GM21723 (cell line): Measurements from ENCODE around the gene INSM1.
"Not testable (repeated sequence)": the region's sequence is repeated elsewhere in the genome, so short reads cannot be mapped to it uniquely, and the experiment has no call there.

Experiments used
- ATAC-seq: cut with Tn5 transposase; IDR thresholded peaks from one replicate; pipeline ENCODE4 v1.9.1; 2021; ENCODE audit warnings: mild to moderate bottlenecking, moderate library complexity; ENCODE audit not compliant: unreplicated experiment

The INSM1 gene

GRCh38 chr20:20367575-20368417 is at the start of gene INSM1:
Gene INSM1 (plus strand): TSS chr20:20368104. CDS start chr20:20368268, 164 bp downstream.
- peak; percentile 25 for ATAC-seq

- no peak for ATAC-seq
Measured at GRCh38 chr20:20318365-20319161, 49.3 kb upstream of the INSM1 start.

GRCh38 chr20:20321134-20321533 is 46.8 kb upstream of the INSM1 start:
- ATAC-seq = no peak

- ATAC-seq = no peak
Measured at GRCh38 chr20:20321917-20322316, 46.0 kb upstream of the INSM1 start.

DNA sequence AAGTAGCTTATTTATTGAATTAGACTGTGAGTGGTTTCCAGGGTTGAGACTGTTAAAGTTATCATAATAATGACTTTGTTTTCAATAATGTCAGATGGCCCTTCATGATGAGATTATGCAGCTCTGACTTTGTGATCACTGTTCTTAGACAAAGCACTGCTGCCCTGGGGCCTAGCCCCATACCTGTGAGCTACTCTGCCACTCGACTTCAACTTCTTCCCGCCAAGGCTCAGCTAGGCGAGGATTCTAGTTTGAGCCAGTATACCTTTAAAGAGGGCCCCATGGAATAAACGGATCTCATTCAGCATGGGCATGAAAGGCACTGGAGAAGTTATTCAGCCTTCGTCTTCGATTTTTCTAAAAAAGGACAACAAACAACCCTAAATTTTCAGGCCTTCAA is 45.0 kb upstream of the INSM1 start:
- ATAC-seq = no peak

GRCh38 chr20:20327746-20328145 is 40.2 kb upstream of the INSM1 start:
- ATAC-seq = no peak

DNA sequence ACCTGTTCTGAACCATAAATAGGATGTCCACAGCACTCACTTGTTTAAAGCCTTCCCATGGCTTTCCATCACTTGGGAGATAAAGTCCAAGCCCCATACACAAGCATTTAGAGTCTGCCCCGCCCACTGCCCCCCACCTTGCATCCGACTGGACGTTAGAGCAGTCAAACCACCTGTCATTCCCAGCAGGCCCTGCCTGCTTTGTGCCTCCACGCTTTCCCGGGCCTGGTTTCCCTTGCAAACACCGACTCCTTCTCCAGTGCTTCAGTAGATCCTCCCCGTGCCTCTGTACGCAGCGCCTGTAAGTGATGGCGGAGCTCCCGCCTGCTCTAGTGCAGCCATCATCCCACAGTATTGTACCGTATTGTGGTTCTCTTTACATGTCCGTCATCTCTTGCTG is 38.3 kb upstream of the INSM1 start:
- no peak for ATAC-seq

DNA sequence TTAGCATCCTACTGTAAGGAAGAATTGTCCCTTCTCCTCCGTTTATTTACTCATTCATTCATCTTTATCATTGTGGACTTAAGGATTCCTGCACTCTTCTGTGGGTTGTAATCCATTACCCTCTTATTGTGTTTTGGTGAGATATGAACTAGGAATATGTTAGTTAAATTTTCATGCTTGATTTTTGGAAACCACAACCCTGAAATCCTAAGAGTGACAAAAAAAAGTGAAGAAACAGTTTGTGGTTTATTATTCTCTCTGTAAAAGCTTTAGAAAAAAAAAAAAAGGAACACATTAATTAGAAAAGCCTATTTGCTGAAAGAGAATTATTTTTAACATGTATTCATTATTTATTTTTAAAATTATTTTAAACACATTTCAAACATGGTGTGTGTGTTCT is 36.7 kb upstream of the INSM1 start:
- no peak for ATAC-seq

DNA sequence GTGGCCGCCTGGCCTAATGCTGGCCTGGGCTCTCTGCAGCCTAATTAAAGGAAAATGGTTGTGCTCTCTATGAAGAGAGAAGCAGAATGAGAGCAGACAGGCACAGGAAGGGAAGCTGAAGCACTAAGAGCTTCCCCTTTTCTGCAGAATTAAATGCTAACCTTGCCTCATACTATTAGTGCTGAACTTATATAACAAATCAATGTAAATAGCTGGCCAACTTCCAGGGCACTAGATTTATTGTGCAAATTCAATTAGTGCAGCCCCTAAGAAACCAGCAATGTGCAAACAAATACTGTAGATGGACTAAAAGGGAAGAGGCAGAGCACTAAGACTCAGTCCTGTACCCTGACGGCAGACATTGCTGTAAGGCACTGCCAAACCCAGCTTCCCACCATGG is 36.1 kb upstream of the INSM1 start:
- ATAC-seq = no peak

GRCh38 chr20:20333866-20334265 is 34.0 kb upstream of the INSM1 start:
- ATAC-seq = no peak

GRCh38 chr20:20334489-20334888 is 33.4 kb upstream of the INSM1 start:
- ATAC-seq = peak; percentile 97

DNA sequence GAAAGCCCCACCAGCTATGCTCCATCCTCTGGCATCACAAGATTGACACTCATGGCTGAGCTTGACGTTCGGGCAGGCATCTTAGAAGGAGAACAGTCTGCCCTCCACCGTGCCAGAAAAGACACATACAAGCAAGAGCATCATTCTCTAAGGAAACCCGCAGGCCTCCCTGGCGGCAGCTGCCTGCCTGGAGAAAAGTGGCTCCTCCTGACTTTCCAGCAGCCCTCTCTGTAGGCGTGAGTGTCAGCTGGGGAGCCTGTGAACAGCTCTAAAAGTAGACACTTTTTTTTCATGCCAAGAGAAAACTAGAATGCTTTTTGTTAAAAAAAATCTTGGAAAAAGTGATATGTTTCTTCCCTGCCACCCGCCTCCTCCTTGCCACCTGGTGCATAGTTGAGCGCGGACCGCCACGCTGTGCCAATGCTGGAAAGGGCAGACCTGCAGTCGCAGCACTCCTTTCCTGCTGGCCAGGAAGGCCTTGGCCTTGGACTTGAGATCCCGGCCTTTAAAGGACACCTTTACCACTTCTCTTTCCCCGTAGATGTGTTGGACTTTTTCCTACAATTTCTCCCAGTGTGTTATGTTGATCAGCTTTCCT is 29.7 kb upstream of the INSM1 start:
- no peak for ATAC-seq

- ATAC-seq = no peak
Measured at GRCh38 chr20:20340443-20340842, 27.5 kb upstream of the INSM1 start.

DNA sequence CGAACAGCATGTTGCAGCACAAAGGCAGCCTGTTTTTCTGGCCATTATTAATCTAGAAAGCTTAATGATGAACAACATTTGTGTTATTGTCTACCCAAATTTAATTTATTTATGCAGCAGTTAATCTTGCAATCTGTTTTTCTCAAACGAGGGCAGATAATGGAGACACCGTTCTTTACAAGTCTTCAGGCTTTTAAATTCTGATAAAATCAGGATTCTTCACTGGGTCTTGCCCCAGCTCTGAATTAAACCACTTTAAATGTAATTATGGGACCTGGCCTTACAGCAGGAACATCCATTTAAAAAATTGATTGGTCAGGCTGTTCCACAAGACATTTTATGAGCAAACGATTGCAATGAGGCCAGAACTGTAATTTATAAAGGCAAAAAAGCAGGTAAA is 26.5 kb upstream of the INSM1 start:
- ATAC-seq = no peak

GRCh38 chr20:20342066-20342465 is 25.8 kb upstream of the INSM1 start:
- ATAC-seq = no peak

DNA sequence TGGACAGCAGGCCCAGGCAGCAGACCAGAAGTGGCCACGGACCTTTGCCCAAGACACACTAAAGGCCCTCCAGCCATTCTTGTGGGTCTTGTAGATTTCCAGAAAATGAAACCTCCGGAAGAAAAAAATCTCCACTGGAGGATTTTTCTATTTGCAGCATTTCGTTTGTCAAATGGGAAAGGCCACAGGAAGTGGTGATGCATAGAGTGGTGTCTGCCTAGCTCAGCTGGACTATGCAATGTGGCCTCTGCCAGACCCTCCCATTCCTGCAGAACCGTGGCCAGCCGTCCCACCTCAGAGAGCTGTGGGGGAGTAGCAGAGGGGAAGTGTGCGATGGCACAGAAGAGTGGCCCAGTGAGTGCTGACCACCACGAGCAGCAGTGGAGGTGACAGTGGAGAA is 24.0 kb upstream of the INSM1 start:
- ATAC-seq = no peak

DNA sequence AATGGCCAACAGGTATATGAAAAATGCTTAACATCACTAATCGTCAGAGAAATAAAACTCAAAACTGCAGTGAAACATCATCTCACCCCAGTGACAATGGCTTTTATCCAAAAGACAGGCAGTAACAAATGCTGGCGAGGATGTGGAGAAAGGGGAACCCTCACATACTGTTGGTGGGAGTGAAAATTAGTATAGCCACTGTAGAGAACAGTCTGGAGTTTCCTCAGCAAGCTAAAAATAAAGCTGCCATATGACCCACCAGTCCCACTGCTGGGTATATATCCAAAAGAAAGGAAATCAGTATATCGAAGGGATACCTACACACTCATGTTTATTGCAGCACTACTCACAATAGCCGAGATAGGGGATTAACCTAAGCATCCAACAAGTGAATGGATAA is 23.4 kb upstream of the INSM1 start:
- ATAC-seq = no peak

GRCh38 chr20:20353576-20353975 is 14.3 kb upstream of the INSM1 start:
- no peak for ATAC-seq

DNA sequence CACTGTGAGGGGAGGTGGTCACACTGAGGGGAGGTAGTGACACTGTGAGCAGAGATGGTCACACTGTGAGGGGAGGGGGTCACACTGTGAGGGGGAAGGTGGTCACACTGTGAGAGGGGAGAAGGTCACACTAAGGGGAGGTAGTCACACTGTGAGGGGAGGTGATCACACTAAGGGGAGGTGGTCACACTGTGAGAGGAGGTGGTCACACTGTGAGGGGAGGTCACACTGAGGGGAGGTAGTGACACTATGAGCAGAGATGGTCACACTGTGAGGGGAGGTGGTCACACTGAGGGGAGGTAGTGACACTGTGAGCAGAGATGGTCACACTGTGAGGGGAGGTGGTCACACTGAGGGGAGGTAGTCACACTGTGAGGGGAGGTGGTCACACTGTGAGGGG is 12.4 kb upstream of the INSM1 start:
- ATAC-seq = not testable (repeated sequence)

GRCh38 chr20:20358801-20359200 is 9.1 kb upstream of the INSM1 start:
- no peak for ATAC-seq

- ATAC-seq = no peak
Measured at GRCh38 chr20:20359628-20360027, 8.3 kb upstream of the INSM1 start.

DNA sequence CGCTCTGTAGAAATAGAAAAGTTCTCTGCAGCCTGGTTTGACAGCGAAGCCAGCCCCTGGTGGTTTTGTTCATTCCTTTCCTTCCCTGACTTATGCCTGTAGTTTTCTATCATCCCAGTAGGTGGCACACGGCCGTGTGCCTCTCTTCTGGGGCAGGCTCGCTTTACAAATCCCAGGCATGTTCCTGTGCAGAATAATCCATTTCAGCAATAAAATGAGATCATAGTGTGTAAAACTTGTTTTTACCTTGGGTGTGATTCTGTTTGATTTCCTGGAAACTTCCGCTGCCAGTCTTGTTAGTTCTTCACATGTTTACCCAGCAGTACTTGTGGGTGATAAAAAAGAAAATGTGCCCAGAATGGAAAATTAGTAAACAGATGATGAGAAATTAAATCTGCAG is 7.4 kb upstream of the INSM1 start:
- ATAC-seq = peak; percentile 71
